ENCODE data around the gene GPR78. TPM values are rescaled to one million over a fixed set of nuclear protein-coding genes. Genes with fewer than 3 reads are reported as not detected.

Gene GPR78
- total and polyA plus RNA-seq, 2 donors: 0.05 to 0.91 TPM

DNA sequence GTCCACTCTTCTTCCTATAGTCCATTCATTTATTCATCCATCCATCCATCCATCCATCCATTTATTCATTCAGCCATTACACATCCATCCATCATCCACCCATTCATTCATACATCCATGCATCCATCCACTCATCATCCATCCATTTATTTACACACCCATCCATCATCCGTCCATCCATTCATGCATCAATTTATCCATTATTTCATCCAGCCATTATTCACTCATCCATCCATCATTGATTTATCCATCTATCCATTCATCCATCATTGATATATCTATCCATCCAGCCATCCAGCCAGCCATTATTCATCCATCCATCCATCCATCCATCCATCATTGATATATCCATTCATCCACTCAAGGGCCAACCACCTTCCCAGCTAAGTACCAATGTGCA lies 25.1 kb downstream of the GPR78 start:
- peaks cover 0 to 9% of the 10 kb centered on the region in 2 donors for H3K27me3 ChIP-seq (ENCODE audit: control insufficient read depth in 2 of 2, insufficient read depth in 1 of 2, low read length in 1 of 2)
- H3K36me3 ChIP-seq (ENCODE audit: control insufficient read depth in 2 of 2, insufficient read depth in 2 of 2, low read length in 1 of 2): no peaks in the 10 kb centered on the region
- H3K9me3 ChIP-seq (ENCODE audit: control insufficient read depth in 2 of 2, insufficient read depth in 1 of 2, low read length in 1 of 2): no peaks in the 10 kb centered on the region
- no peak for DNase-seq (ENCODE audit: low read depth in 6 of 9, low spot score in 9 of 9)
- H3K4me3 ChIP-seq (ENCODE audit: low read length in 2 of 2): no peak overlapping the region
- H3K4me1 ChIP-seq (ENCODE audit: control insufficient read depth in 2 of 2, insufficient read depth in 2 of 2, low read length in 2 of 2): no peaks in the 10 kb centered on the region
- WGBS: 94% methylated on average over 1 of the region's 1 CpG
- H3K27ac ChIP-seq (ENCODE audit: low read depth in 1 of 2, low read length in 1 of 2): no peak overlapping the region

DNA sequence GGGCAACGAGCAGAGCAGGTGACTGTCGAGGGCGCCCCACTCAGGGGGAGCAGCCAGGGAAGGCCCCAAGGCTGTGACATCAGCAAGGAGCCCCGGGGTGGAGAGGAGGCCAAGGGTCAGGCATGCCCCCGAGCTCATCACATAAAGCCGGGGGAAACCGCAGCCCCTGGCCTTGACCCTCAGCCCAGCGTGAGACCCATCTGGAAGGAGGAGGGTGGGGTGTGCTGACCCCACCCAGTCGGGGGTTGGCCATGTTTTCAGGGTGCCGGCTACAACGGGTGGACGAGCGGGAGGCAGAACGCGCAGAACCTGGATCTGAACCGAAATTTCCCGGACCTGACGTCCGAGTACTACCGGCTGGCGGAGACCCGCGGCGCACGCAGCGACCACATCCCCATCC lies 26.3 kb downstream of the GPR78 start:
- Histone ChIP-seq H3K36me3 (ENCODE audit: control insufficient read depth in 2 of 2, insufficient read depth in 2 of 2, low read length in 1 of 2) (no peaks in the 10 kb centered on the region), H3K27ac (ENCODE audit: low read depth in 1 of 2, low read length in 1 of 2) (no peak overlapping the region), H3K27me3 (ENCODE audit: control insufficient read depth in 2 of 2, insufficient read depth in 1 of 2, low read length in 1 of 2) (peaks cover 0 to 9% of the 10 kb centered on the region in 2 donors), H3K4me3 (ENCODE audit: low read length in 2 of 2) (no peak overlapping the region), H3K4me1 (ENCODE audit: control insufficient read depth in 2 of 2, insufficient read depth in 2 of 2, low read length in 2 of 2) (no peaks in the 10 kb centered on the region), H3K9me3 (ENCODE audit: control insufficient read depth in 2 of 2, insufficient read depth in 1 of 2, low read length in 1 of 2) (no peaks in the 10 kb centered on the region)
- WGBS: 90% methylated on average over 26 of the region's 26 CpGs
- DNase-seq (ENCODE audit: low read depth in 6 of 9, low spot score in 9 of 9): no peak

DNA sequence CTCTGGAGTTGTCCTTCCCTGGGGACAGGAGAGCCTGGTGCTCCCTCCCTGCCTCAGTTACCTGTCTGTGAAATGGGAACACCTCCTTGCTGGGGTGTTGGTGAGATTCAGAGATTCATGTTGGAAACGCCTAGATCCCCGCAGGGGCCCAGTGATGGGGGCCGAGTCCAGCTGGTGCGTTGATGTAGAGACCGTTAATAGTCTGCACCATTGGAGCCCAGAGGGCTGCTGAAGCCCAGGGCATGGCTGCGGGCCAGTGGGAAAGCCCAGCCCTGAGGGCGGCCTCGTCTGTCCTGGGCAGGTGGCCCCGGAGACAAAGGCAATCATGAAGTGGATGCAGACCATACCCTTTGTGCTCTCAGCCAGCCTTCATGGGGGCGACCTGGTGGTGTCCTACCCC lies 26.8 kb downstream of the GPR78 start:
- Histone ChIP-seq H3K27me3 (ENCODE audit: control insufficient read depth in 2 of 2, insufficient read depth in 1 of 2, low read length in 1 of 2) (peaks cover 0 to 9% of the 10 kb centered on the region in 2 donors), H3K9me3 (ENCODE audit: control insufficient read depth in 2 of 2, insufficient read depth in 1 of 2, low read length in 1 of 2) (no peaks in the 10 kb centered on the region), H3K36me3 (ENCODE audit: control insufficient read depth in 2 of 2, insufficient read depth in 2 of 2, low read length in 1 of 2) (no peaks in the 10 kb centered on the region), H3K4me3 (ENCODE audit: low read length in 2 of 2) (no peak overlapping the region), H3K27ac (ENCODE audit: low read depth in 1 of 2, low read length in 1 of 2) (no peak overlapping the region), H3K4me1 (ENCODE audit: control insufficient read depth in 2 of 2, insufficient read depth in 2 of 2, low read length in 2 of 2) (no peaks in the 10 kb centered on the region)
- 84% methylated on average over 10 of the region's 10 CpGs for WGBS
- no peak for DNase-seq (ENCODE audit: low read depth in 6 of 9, low spot score in 9 of 9)

DNA sequence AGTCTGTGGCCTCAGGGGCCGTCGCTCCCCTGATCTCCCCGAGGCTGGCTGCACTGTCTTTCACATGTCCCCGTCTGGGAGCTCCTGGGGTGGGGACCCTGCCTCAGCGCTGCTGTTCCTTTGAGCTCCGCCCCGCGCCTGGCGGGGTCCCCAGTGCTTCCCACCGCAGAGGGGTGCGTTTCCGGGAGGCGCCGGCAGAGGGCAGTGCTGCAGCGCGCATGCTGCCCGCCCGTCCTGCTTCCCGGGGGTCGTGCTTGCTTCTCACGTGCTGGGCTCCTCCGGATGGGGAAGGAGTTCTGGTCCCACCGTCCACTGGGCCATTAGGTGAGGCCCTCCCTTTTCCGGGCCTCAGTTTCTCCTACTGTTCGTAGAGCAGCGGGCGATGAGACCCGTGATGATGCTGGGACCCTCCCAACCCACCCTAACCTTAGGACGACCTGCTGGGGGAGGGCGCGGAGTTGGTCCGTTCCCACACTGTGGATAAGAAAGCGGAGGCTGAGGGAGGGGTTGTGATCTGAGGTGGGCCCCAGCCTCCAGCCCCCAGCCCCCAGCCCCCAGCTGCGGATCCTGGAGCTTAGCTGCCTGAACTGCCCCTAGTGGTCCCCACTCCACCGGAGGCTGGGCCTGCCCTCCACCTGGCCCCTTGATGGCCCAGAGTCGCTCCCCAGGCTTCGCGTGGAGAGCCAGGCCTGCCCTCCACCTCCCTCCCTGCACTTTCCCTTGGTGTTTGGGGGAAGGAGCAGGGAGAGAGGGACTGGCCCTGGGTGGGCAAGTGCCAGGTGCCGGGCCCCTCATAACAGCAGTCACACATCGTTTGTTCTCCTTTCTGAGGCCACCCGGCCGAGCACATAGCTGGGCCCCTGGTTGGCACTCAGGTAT lies 27.6 kb downstream of the GPR78 start:
- 25% methylated on average over 42 of the region's 42 CpGs for WGBS
- Histone ChIP-seq H3K9me3 (ENCODE audit: control insufficient read depth in 2 of 2, insufficient read depth in 1 of 2, low read length in 1 of 2) (no peaks in the 10 kb centered on the region), H3K36me3 (ENCODE audit: control insufficient read depth in 2 of 2, insufficient read depth in 2 of 2, low read length in 1 of 2) (no peaks in the 10 kb centered on the region), H3K4me1 (ENCODE audit: control insufficient read depth in 2 of 2, insufficient read depth in 2 of 2, low read length in 2 of 2) (no peaks in the 10 kb centered on the region), H3K27ac (ENCODE audit: low read depth in 1 of 2, low read length in 1 of 2) (no peak overlapping the region), H3K27me3 (ENCODE audit: control insufficient read depth in 2 of 2, insufficient read depth in 1 of 2, low read length in 1 of 2) (peaks cover 0 to 5% of the 10 kb centered on the region in 2 donors), H3K4me3 (ENCODE audit: low read length in 2 of 2) (no peak overlapping the region)
- DNase-seq (ENCODE audit: low read depth in 6 of 9, low spot score in 9 of 9): peak in 3 of 9 donors; percentile 25 to 41 (median 33)

DNA sequence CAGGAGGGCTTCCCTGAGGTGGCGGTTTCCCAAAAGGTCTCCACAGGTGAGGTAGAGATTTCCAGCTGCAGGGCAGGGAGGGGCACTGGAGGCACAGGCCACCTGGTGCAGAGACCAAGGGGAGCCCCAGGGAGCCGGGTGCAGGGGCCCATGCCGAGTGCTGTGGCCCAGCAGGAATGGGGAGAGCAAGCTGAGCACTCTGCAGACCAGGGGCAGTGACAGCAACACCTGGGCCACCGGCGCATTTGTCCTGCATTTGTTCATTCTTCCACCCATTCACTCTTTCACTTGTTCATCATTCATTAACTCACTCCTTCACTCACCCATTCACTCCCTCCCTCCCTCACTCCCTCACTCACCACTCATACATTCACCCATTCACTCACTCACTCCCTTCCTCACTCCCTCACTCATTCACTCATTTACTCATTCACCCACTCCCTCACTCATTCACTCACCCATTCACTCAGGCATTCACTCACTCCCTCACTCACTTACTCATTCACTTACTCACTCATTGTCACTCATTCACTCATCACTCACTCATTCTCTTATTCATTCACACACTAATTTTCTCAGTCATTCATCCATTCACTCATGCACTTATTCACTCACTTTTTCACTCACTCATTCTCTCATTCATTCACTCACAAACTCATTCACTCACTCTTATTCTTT lies 28.7 kb downstream of the GPR78 start:
- no peaks in the 10 kb centered on the region for H3K4me1 ChIP-seq (ENCODE audit: control insufficient read depth in 2 of 2, insufficient read depth in 2 of 2, low read length in 2 of 2)
- H3K27ac ChIP-seq (ENCODE audit: low read depth in 1 of 2, low read length in 1 of 2): no peak overlapping the region
- DNase-seq (ENCODE audit: low read depth in 6 of 9, low spot score in 9 of 9): no peak
- H3K9me3 ChIP-seq (ENCODE audit: control insufficient read depth in 2 of 2, insufficient read depth in 1 of 2, low read length in 1 of 2): no peaks in the 10 kb centered on the region
- H3K4me3 ChIP-seq (ENCODE audit: low read length in 2 of 2): no peak overlapping the region
- H3K36me3 ChIP-seq (ENCODE audit: control insufficient read depth in 2 of 2, insufficient read depth in 2 of 2, low read length in 1 of 2): no peaks in the 10 kb centered on the region
- H3K27me3 ChIP-seq (ENCODE audit: control insufficient read depth in 2 of 2, insufficient read depth in 1 of 2, low read length in 1 of 2): peaks cover 0 to 2% of the 10 kb centered on the region in 2 donors
- 74% methylated on average over 5 of the region's 5 CpGs for WGBS

DNA sequence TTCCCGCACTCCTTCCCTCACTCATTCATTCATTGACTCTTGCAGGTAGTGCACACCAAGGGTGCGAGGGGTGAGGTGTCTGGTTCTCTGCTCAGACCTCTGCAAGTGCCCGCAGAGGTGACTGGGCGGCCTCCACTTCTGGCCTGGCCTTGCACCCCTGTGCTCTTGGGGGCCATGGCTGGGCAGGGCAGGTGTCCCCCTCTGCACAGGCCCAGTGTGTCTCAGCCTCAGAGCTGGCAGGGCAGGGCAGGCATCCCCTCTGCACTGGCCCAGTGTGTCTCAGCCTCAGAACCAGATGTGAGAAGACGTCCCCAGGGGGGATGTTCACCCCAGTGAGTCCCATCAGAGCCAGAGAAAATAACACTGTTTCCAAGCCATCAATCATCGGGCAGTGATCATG lies 29.2 kb downstream of the GPR78 start:
- H3K4me3 ChIP-seq (ENCODE audit: low read length in 2 of 2): no peak overlapping the region
- H3K27me3 ChIP-seq (ENCODE audit: control insufficient read depth in 2 of 2, insufficient read depth in 1 of 2, low read length in 1 of 2): peaks cover 0 to 2% of the 10 kb centered on the region in 2 donors
- DNase-seq (ENCODE audit: low read depth in 6 of 9, low spot score in 9 of 9): no peak
- no peaks in the 10 kb centered on the region for H3K36me3 ChIP-seq (ENCODE audit: control insufficient read depth in 2 of 2, insufficient read depth in 2 of 2, low read length in 1 of 2)
- WGBS: 82% methylated on average over 6 of the region's 6 CpGs
- no peaks in the 10 kb centered on the region for H3K9me3 ChIP-seq (ENCODE audit: control insufficient read depth in 2 of 2, insufficient read depth in 1 of 2, low read length in 1 of 2)
- no peak overlapping the region for H3K27ac ChIP-seq (ENCODE audit: low read depth in 1 of 2, low read length in 1 of 2)
- no peaks in the 10 kb centered on the region for H3K4me1 ChIP-seq (ENCODE audit: control insufficient read depth in 2 of 2, insufficient read depth in 2 of 2, low read length in 2 of 2)

DNA sequence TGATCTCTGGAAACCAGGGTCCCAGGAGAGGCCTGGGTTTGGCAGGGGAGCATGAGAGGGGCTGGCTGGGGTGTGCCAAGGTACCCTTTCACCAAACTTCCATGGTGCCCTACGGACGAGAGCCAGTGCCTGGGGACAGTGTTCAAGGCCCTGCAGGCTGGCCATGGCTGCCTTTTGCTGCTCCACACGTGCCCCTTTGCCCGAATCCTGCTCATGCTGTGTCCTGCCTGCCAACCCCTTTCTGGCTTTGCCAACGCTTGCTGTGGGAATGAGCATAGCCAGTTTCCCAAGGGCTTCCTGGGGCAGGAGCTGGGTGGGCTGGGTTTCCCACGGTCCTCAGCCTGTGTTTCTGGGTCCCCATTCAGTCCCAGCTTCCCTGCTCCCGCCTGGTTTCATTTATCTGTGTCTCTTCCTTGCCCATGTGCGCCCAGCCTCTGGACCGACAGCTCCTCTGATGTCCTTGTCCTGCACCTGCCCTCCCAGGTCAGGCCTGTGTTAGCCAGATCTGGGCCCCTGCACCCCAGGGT lies 29.7 kb downstream of the GPR78 start:
- H3K27me3 ChIP-seq (ENCODE audit: control insufficient read depth in 2 of 2, insufficient read depth in 1 of 2, low read length in 1 of 2): peaks cover 0 to 2% of the 10 kb centered on the region in 2 donors
- H3K36me3 ChIP-seq (ENCODE audit: control insufficient read depth in 2 of 2, insufficient read depth in 2 of 2, low read length in 1 of 2): no peaks in the 10 kb centered on the region
- DNase-seq (ENCODE audit: low read depth in 6 of 9, low spot score in 9 of 9): no peak
- WGBS: 84% methylated on average over 9 of the region's 9 CpGs
- no peak overlapping the region for H3K4me3 ChIP-seq (ENCODE audit: low read length in 2 of 2)
- no peaks in the 10 kb centered on the region for H3K9me3 ChIP-seq (ENCODE audit: control insufficient read depth in 2 of 2, insufficient read depth in 1 of 2, low read length in 1 of 2)
- H3K27ac ChIP-seq (ENCODE audit: low read depth in 1 of 2, low read length in 1 of 2): no peak overlapping the region
- no peaks in the 10 kb centered on the region for H3K4me1 ChIP-seq (ENCODE audit: control insufficient read depth in 2 of 2, insufficient read depth in 2 of 2, low read length in 2 of 2)

DNA sequence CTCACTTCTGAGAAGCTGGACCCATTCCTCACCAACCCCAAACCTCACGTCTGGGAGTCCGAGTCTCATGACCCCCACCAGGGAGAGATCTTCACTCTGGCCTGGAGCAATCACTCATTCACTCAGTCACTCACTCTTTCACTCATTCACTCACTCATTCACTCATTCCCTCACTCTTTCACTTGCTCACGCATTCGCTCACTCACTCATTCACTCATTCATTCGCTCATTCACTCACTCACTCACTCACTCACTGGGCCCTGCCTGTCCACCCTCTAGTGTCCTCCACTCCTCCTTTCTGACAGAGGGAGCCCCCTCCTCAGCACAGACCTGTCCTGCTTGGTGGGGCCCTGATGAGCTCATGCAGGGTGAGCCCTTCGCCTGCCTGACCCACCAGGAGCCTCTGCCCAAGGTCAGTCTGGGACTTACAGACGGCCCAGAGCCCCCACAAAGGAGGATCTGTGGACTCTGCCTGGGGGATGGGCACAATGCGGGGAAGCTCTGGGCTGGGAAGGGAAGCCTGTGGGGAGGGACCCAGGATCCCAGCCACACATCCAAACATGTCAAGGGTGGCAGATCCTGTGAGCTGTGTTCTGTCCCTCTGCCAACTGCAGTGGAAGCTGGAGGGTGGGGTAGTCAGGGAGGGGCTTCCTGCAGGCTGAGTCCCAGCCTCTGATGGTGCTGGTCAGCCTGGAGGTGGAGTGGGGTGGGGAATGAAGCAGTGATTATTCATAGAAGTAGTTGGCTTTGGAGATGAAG lies 30.8 kb downstream of the GPR78 start:
- Histone ChIP-seq H3K4me1 (ENCODE audit: control insufficient read depth in 2 of 2, insufficient read depth in 2 of 2, low read length in 2 of 2) (no peaks in the 10 kb centered on the region), H3K27ac (ENCODE audit: low read depth in 1 of 2, low read length in 1 of 2) (no peak overlapping the region), H3K27me3 (ENCODE audit: control insufficient read depth in 2 of 2, insufficient read depth in 1 of 2, low read length in 1 of 2) (peaks cover 0 to 2% of the 10 kb centered on the region in 2 donors), H3K4me3 (ENCODE audit: low read length in 2 of 2) (no peak overlapping the region), H3K9me3 (ENCODE audit: control insufficient read depth in 2 of 2, insufficient read depth in 1 of 2, low read length in 1 of 2) (no peaks in the 10 kb centered on the region), H3K36me3 (ENCODE audit: control insufficient read depth in 2 of 2, insufficient read depth in 2 of 2, low read length in 1 of 2) (no peaks in the 10 kb centered on the region)
- WGBS: 86% methylated on average over 8 of the region's 8 CpGs
- no peak for DNase-seq (ENCODE audit: low read depth in 6 of 9, low spot score in 9 of 9)

Measured in thymus (tissue), 11 donors.